Measurements from ENCODE around the gene CDC42SE2.
"Not testable (repeated sequence)": the region's sequence is repeated elsewhere in the genome, so short reads cannot be mapped to it uniquely, and the experiment has no call there.

CDC42SE2 gene

DNA sequence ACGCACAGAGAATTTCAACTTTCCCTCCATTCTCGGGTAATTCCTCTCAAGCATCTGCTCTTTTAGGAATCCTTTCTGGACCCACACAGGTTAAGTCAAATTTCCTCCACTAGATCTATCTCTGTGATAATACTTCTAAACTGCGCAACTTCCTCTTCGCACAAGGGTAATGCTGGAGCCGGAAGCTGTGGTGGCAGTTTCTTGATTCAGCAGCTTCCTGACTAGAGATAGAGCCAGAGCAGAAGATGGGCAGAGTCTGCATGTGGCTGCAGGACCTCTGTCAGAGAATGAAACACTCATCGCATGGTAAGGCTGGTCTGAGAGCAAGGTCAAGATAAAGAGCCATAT lies 11.1 kb upstream of the CDC42SE2 start:
- DNase-seq: peak; percentile 92

GRCh38 chr5:131254025-131254424 lies 9.8 kb upstream of the CDC42SE2 start:
- not testable (repeated sequence) for DNase-seq

DNA sequence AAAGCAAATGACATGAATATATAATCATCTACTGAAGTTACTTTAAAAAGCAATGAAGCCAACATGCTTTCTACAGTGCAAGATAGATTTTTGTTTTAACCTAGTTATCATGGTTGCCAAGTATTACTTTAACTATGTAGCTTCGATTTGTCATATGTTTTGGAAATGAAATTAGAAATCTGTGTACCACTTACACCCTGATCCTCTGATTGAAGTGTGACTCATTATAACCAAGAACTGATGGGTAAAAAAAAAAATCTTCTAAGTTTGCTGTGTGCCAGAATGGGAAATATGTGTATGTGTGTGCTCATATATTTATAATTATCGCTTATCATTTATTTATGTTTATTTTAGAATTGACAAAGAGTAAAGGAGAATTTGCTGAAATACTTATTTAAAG lies 9.1 kb upstream of the CDC42SE2 start:
- DNase-seq: no peak

- no peak for DNase-seq
These were observed 7.4 kb upstream of the CDC42SE2 start for GRCh38 chr5:131256507-131256823.

DNA sequence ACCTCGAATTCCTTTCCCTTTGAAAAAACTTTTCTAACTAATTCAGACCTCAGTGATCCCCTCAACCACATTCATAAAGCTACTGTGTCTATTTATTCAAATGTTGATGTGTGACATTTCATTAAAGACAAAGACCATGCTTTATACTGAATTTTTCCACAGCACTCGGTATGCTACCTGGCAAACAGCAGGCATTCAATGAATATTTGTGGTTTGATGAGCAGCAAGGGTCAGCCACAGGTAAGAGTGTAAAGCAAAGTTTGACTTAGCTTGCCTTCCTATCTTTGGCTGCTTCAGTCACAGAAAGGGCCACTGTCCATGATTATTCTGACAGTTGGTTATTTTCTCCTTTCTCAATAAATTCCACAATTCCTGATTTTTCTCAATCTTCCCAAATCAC lies 5.1 kb upstream of the CDC42SE2 start:
- DNase-seq: no peak

- no peak for DNase-seq
These were observed 4.5 kb upstream of the CDC42SE2 start for GRCh38 chr5:131259326-131259725.

DNA sequence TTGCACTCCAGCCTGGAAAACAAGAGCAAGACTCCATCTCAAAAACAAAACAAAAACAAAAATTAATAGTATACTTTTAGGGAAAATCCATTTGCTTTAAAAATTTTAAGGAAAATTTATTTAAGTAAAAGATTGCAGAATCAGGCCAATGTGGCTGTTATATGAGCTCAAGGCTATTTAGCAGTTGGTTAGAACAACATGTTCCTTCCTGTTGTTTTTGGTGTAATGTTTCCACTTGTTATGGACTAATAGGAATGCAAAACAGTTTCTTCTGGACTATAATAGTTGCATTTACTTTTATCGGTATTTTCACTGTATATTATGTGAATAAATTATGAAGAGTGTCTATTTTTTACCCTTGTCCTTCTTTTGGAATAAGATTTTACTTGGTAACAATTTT lies 3.0 kb upstream of the CDC42SE2 start:
- DNase-seq: no peak

- no peak for DNase-seq
These were observed 2.4 kb upstream of the CDC42SE2 start for GRCh38 chr5:131261483-131261882.

DNA sequence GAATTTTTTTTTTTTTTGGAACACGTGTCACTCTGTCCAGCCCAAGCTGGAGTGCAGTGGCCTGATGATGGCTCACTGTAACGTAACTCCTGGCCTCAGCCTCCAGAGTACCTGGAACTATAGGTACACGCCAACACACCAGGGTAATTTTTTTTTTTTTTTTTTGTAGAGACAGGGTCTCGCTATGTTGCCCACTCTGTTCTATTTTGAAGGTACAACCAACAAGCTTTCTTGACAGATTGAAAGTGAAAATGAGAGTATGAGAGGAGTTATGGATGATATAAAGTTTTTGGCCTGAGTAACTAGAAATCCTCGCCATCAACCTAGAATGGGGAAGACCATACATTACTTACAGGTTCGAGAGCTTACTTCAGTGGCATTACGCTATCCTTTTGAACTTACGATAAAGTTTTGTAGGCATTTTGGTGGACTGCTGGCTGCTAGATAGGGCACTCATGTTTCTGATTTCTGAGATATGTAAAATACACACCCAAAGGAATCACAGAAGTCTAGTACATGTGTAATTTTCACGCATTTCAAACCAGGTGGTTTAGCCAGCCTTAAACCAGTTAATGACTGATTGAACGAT lies 806 bp upstream of the CDC42SE2 start:
- DNase-seq: peak; percentile 56

GRCh38 chr5:131264451-131265099 lies 722 bp downstream of the CDC42SE2 start:
- peak; percentile 66 for DNase-seq

DNA sequence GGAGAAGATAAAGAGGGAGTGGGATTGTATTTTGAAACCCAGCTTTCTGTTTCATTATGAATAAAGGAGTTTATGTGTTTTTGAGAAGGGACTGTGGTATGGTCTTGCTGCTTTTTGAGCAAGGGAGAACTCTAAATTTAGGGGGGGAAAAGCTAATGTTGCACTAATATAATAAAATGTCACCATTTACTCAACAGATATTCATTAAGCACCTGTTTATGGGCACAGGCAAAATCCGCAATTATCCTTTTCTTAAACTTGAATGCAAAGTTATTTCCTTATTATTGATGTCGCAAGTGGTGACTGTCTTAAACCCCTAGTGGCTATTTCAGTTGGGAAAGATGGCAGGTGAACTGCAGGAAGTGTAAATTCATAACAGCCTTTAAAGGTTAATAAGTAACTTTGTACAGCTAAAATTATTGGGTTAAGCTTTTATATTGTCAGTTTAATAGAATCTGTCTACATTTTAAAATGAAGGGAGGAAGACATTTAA lies 1.5 kb downstream of the CDC42SE2 start:
- peak; percentile 75 for DNase-seq

- peak; percentile 70 for DNase-seq
These were observed 2.7 kb downstream of the CDC42SE2 start for GRCh38 chr5:131266370-131267060.

GRCh38 chr5:131268758-131269370 lies 5.0 kb downstream of the CDC42SE2 start:
- DNase-seq: no peak

DNA sequence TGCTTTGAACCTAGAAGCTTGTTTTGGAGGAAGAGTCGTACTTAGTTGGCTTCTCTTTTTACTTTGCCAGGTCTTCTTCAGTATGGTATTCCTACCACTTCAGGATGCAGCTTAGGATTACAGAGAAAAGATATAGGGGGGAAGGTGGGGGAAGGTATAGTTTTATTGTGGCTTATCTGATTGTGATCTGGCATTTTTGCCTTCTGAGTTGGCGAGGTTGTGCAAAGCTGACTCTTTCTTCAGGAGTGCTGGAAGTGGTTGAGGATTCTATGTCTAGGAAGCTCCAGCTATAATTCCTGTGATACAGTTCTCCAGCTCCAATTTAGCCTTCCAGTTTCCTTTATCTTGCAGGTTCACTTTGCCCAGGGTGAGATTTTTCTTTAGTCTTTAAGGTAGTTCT lies 7.0 kb downstream of the CDC42SE2 start:
- no peak for DNase-seq

DNA sequence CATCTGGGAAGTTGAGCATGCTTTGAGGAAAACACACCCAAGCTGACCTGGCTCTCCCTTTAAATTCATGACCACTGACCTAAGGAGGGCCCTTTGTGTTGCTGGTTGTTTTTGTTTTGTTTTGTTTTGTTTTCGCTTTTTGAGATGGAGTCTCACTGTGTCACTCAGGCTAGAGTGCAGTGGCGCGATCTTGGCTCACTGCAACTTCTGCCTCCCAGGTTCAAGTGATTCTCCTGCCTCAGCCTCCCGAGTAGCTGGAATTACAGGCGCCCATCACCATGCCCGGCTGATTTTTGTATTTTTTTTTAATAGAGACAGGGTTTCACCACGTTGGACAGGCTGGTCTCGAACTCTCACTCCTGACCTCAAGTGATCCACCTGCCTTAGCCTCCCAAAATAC lies 8.0 kb downstream of the CDC42SE2 start:
- not testable (repeated sequence) for DNase-seq

DNA sequence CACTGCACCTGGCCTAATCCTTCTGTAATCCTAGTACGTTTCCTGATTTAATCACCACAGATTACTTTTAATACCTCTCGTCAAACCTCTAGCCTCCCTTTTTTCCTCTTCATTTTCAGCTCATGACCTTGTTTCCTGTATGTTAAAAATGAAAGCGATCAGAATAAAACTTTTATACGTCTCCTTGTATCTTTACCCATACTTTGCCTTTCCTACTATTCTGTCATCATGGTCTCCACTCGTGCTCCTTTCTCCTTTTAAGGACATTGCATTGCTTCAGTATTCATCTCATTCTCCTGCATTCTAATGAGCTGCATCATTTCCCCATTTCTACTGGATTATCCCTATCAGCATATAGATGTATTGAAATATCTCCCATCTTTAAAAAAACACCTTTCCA lies 8.5 kb downstream of the CDC42SE2 start:
- no peak for DNase-seq

GRCh38 chr5:131272724-131273123 lies 8.9 kb downstream of the CDC42SE2 start:
- peak; percentile 80 for DNase-seq

DNA sequence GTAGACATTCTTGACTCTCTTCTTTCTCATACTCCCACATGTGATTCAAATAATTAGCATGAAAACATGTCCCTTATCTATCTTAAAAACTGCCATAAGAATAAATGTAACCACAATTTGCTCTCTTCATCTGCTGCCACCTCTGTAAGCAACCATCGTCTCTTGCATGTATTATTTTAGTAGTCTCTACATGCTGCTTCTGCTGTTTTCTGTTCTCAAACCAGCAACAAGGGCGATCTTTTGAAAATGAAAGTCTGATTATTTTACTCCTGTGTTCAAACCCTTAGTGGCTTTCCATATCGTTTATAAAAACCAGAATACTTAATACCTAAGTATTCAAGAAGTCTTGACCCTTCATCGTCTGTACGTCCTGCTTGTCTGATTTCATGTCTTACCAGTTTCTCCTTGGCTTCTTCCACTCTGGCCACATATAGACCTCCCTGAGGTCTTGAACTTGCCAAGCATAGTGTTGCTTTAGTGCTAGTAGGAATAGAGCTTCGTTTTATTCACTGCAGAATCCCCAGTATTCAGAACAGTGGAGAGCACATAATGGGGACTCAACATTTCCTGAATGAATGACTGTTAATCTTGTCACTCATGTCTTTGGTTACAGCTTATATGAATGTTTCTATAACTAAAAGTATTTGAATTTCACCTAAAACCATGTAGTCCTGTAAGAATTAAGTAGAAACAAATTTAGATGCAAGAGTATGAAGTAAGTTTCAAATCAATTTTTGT lies 10.6 kb downstream of the CDC42SE2 start:
- peak; percentile 54 for DNase-seq

- no peak for DNase-seq
These were observed 12.2 kb downstream of the CDC42SE2 start for GRCh38 chr5:131276072-131276471.

DNA sequence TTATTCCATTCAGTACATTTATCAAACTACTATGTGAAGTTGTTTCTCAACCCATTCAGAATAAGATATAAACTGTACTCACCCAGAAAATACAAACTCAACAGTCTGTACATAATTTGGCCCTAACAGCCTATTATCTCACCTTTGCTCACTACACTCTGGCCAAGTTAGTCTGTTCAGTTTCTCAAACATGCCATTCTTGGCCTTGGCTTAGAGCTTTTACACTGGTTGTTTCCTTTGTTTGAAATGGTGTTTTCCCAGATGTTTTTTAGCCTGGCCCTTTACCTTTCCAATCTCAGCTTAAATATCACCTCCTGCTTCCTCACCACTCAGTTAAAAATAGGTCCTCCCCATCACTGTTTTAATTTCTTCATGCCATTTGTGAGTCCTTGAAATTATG lies 13.6 kb downstream of the CDC42SE2 start:
- DNase-seq: no peak

DNA sequence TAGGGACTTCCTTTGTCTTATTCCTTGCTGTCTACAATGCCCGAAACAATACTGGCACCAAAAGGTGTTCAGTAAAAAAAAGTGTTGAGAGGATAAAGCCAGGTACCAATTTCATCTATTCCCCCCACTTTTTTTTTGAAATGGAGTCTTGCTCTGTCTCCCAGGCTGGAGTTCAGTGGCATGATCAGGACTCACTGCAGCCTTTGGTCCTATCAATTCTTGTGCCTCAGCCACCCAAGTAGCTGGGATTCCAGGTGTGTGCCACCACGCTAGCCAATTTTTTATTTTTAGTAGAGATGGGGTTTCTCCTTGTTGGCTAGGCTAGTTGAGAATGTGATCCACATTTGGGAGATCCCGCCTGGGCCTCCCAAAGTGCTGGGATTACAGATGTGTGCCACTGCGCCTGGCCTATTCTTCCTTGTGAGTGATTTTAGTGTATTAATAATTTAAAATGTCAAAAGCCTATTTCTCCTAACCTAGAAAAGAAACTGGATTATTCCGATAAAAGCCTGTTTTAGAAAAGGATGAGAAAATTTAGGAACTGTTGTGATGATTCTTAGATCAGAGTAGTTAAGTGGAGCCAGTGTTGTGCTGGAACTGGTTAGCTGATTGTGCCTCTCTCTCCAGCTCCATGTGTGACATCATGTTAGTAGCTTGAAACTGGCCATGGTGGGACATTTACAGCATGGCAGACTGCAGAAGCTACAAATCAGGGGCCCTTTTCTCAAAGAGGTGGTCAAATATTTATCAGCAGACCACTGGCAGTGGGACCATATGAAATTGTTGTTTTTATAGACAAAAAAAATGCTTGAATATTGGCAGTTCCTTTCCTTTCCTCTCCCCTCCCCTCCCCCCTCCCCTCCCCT lies 14.3 kb downstream of the CDC42SE2 start:
- DNase-seq: peak; percentile 58

DNA sequence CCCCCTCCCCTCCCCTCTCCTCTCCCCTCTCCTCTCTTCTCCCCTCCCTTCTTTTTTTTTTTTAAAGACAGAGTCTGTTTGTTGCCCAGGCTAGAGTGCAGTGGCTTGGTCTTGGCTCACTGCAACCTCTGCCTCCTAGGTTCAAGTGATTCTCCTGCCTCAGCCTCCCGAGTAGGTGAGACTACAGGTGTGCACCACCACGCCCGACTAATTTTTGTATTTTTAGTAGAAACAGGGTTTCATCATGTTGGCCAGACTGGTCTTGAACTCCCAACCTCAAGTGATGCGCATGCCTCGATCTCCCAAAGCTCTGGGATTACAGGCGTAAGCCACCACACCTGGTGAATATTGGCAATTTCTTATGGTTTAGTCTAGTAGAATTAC lies 14.9 kb downstream of the CDC42SE2 start:
- not testable (repeated sequence) for DNase-seq

Measured in CD4-positive, alpha-beta T cell treated with Interleukin-17A for 1 hour (primary cell).